Measurements from ENCODE around the gene ZNF296. TPM values are rescaled to one million over a fixed set of nuclear protein-coding genes. Genes with fewer than 3 reads are reported as not detected.

Gene ZNF296
- total RNA-seq, 4 donors from 2014 or later, result 0.31 to 1.7 (median 1.1) TPM

GRCh38 chr19:45074744-45075300, 1.5 kb downstream of the ZNF296 start:
- no peak for DNase-seq (ENCODE audit: low spot score)
- TF ChIP-seq, protein P1, sequence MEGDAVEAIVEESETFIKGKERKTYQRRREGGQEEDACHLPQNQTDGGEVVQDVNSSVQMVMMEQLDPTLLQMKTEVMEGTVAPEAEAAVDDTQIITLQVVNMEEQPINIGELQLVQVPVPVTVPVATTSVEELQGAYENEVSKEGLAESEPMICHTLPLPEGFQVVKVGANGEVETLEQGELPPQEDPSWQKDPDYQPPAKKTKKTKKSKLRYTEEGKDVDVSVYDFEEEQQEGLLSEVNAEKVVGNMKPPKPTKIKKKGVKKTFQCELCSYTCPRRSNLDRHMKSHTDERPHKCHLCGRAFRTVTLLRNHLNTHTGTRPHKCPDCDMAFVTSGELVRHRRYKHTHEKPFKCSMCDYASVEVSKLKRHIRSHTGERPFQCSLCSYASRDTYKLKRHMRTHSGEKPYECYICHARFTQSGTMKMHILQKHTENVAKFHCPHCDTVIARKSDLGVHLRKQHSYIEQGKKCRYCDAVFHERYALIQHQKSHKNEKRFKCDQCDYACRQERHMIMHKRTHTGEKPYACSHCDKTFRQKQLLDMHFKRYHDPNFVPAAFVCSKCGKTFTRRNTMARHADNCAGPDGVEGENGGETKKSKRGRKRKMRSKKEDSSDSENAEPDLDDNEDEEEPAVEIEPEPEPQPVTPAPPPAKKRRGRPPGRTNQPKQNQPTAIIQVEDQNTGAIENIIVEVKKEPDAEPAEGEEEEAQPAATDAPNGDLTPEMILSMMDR (IDR thresholded peaks at IDR 0.05), result no peak
- ATAC-seq (ENCODE audit: low FRiP score), result no peak

GRCh38 chr19:45071969-45072790, 4.1 kb downstream of the ZNF296 start:
- TF ChIP-seq, protein P1 (IDR thresholded peaks at IDR 0.05), result no peak
- ATAC-seq (ENCODE audit: low FRiP score) (no peak), DNase-seq (ENCODE audit: low spot score) (no peak)

DNA sequence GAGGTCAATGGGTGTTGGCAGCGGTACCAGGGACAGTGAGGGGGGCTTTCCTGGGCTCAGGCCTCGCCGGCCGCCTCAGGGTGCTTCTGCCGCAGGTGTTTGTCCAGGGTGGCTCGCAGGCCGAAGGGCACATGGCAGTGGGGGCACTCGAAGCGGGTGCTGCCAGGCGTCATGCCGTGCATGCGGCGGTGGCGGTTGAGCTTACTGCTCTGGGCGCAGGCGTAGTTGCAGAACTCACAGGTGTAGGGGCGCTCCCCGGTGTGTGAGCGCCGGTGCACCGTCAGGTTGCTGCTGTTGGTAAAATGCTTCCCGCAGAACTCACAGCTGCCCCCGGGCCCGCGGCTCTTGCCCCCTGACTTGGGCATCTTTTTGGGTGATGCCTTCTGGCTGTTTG, 4.7 kb downstream of the ZNF296 start:
- DNase-seq (ENCODE audit: low spot score) (no peak), ATAC-seq (ENCODE audit: low FRiP score) (no peak)
- TF ChIP-seq, protein P1 (IDR thresholded peaks at IDR 0.05), result no peak

DNA sequence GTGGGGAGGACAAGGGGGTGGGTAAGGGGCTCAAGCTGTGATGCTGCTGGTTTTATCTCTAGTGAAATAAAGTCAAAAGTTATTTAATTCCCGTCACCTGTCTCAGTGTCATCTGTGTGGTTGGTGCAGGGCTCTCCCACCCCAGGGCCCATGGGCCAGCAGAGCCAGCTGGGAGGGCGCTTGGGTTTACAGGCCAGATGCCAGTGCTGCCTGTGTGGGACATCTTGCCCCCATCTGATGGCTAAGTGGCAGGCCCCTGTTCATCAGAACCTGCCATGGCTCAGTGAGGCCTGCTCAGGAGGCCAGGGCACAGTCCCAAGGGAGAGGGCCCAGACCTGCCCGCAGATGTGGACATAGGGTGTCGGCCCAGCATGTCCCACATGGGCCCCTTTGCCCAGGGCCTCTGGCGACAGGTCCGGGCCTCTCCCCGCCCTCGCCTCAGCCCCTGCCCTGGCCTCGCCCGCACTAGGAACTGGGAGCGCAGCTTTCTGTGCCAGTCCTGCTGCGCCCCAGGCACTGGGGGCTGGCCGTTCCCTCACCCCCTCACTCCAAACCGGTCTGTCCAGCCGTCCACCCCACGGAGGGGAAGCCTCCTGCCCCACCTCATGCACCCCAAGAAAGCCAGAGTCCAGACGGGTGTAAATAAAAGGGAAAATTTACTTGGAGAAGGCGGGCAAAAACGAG, 5.3 kb downstream of the ZNF296 start:
- ATAC-seq (ENCODE audit: low FRiP score), result no peak
- TF ChIP-seq, protein P1 (IDR thresholded peaks at IDR 0.05), result no peak
- DNase-seq (ENCODE audit: low spot score), result no peak

- TF ChIP-seq, protein P1 (IDR thresholded peaks at IDR 0.05), result no peak
- DNase-seq (ENCODE audit: low spot score) (no peak), ATAC-seq (ENCODE audit: low FRiP score) (no peak)
Measured at GRCh38 chr19:45070214-45070613, 6.1 kb downstream of the ZNF296 start.

- ATAC-seq (ENCODE audit: low FRiP score) (no peak), DNase-seq (ENCODE audit: low spot score) (no peak)
- TF ChIP-seq, protein P1 (IDR thresholded peaks at IDR 0.05), result no peak
Measured at GRCh38 chr19:45069056-45069455, 7.2 kb downstream of the ZNF296 start.

All from omental fat pad (tissue), 4 donors.